Measurements from ENCODE around the gene KDM2B.

The KDM2B gene

DNA sequence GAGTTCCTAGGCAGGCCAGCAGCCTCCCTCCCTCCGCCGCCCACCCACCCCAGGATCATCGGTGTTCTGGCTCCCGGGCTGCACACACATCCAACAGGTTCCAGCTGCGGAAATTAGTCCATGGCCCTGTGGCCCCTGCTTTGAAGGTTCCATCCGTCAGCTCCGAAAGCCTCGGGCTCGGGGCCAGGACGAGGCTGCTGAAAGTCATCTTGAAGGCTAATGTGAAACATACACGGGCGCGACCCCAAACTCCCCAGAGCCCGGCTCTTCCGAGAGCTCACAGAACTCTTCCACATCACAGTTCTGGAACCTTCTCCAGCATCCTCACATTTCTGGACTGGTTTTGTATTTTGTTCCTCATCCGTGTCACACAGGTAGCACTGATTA, 19.8 kb downstream of the KDM2B start:
- DNase-seq (ENCODE audit: low read depth) = no peak

GRCh38 chr12:121560392-121561008, 20.3 kb downstream of the KDM2B start:
- no peak for DNase-seq (ENCODE audit: low read depth)

DNA sequence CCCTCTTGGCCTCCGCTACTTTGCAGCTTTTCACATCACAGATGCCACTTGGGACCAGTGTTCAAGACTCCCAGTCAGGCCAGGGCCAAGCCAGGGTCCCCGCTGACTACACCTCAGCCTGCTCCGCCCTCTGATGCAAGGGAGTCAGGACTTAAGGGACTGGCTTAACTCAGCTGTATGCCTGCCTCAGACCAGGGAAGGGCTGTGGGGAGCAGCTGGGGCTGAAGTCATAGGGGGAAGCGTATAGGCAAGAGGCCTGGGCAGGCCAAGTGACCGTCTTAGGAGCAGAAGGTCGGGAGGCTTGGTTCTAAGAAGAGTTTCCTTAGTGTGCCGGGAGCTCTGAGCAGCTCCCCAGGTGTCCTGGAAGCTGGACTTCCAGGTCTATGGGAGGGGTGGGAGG, 21.9 kb downstream of the KDM2B start:
- no peak for DNase-seq (ENCODE audit: low read depth)

DNA sequence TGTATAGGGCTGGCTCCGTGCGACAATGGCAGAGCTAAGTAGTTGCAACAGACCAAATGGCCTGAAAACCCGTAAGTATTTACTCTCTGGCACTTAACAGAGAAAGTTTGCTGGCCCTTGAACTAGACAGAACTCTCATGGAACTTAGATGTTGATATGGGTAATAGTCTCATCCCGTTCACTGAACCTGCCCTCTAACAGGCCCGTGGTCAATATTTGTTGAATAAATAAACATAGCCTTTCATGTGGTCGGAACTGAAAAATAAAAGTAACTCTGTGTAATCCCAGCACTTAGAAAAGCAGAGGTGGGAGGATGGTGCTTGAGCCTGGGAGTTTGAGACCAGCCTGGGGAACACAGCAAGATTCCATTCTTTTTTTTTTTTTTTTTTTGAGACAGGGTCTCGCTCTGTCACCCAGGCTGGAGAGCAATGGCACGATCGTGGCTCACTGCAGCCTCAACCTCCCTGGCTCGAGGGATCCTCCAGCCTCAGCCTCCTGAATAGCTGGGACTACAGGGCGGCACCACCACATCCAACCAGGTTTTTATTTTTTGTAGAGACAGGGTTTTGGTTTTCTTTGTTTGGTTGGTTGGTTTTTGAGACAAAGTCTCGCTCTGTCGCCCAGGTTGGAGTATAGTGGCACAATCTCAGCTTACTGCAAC, 29.7 kb downstream of the KDM2B start:
- no peak for DNase-seq (ENCODE audit: low read depth)

DNA sequence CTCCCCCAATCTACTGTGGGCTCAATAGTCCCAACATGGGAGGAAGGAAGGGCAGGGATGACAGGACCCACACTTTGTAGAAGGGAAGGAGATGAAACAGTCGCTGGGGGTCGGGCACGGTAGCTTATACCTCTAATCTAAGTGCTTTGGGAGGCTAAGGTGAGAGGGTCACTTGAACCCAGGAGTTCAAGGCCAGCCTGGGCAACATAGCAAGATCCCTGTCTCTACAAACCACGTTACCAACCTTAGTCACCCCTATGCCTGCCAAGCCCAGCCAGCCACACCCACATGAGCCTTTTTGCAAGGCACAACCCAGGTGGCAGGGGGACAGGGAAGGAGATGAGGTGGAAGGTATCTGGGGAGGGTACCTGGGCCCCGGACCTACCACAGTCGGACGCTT, 31.7 kb downstream of the KDM2B start:
- no peak for DNase-seq (ENCODE audit: low read depth)

- no peak for DNase-seq (ENCODE audit: low read depth)
These were observed 35.3 kb downstream of the KDM2B start for GRCh38 chr12:121545480-121545879.

- DNase-seq (ENCODE audit: low read depth) = no peak
These were observed 37.0 kb downstream of the KDM2B start for GRCh38 chr12:121543786-121544185.

- DNase-seq (ENCODE audit: low read depth) = no peak
These were observed 40.9 kb downstream of the KDM2B start for GRCh38 chr12:121539908-121540307.

DNA sequence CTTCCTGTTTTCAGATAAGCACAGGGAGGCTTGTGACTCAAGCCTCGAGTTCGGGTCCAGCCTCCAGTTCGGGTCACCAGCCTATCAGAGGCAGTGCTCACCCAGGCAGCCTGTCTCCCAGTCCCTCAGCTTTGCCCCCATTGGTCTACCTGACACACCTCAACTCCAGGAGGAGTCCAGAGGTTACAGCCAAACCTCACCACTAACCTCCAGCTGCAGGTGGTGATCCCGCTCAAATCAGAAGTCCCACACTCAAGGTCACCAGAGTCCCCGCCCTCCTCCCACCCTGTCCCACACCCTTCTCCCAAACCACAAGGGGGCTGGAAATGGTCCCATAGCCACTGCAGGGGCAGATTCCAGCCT, 42.1 kb downstream of the KDM2B start:
- no peak for DNase-seq (ENCODE audit: low read depth)

DNA sequence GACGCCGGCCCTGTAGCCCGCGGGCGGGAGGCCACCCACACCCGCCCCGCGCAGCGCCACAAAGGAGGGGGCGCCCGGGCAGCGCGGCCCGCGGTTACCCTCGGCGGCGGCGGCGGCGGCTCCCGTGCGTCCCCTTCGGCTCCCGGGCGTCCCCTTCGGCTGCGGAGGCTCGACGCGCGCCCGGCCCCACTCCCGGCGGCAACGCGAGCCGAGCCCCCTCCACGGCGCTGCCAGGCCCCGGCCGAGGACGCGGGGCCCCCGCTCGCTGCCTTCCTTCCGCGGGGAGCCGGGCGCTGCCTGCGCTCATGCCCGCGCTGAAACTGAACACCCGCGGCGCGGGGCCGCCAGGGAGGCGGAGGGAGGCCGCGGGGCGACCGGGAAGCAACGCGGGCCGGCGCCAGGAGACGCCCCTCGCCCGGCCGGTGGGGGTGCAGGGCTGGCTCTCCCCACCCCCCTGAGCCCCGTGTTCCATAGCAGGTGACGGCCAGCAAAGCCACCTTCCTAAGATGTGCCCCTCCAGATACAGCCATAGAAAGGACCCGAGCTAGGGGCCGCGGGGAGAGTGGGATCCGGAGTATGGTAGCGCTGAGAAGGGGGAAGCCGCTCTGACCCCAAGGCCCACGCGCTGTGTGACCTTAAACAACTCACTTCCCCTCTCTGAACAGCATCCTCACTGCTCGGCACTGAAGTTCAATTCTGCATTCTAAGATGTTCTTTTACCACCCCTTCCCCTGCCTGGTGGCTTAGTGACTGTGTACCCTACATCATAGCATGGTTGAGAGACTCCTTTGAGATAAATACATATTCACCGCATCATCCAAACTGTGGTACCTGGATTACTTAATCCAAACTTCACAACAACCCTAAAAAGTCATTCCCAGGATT, 42.8 kb downstream of the KDM2B start:
- peak; percentile 4 for DNase-seq (ENCODE audit: low read depth)

DNA sequence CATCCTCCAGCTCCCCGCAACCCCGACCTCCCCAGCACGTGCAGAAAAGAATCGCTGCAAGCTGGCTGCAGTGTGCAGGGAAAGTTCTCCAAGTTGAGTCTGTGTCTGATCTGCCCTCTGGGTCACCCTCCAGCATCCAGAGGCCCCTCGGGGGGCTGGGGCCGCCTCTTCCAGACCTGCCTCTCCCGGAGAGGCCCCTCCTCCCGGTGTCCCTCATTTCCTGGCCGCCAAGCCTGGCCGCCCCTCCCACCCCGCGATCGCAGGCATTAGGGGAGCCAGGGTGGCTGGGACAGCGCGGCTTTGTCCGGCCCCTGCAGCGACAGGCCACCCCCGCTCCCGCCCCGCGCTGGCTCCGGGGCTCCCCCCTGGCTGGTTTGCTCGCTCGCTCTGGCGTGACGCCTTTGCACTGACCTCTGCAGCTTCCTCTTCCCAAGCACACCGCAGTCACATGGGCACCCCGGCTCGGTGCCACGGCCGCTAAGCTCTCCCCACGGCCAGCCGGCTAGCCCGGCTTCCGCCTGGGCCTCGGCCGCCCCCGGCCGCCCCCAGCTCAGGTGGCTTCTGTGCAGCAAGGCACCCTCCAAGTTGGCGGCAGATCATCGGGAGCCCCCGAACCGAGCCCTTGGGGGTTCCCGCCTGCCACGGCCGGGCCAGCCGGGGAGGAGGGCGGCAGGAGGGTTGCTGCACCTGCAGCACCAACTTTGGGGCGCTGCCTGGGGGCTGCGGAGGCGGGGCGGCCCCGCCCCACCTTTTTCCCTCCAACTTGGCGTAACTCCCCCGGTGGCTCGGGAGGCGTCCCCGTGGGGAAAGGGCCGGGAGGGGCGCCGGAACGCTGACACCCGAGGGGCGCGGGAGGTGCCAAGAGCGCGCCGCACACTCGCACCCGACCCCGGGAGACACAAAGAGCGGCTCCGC, 43.7 kb downstream of the KDM2B start:
- DNase-seq (ENCODE audit: low read depth) = peak; percentile 22

DNA sequence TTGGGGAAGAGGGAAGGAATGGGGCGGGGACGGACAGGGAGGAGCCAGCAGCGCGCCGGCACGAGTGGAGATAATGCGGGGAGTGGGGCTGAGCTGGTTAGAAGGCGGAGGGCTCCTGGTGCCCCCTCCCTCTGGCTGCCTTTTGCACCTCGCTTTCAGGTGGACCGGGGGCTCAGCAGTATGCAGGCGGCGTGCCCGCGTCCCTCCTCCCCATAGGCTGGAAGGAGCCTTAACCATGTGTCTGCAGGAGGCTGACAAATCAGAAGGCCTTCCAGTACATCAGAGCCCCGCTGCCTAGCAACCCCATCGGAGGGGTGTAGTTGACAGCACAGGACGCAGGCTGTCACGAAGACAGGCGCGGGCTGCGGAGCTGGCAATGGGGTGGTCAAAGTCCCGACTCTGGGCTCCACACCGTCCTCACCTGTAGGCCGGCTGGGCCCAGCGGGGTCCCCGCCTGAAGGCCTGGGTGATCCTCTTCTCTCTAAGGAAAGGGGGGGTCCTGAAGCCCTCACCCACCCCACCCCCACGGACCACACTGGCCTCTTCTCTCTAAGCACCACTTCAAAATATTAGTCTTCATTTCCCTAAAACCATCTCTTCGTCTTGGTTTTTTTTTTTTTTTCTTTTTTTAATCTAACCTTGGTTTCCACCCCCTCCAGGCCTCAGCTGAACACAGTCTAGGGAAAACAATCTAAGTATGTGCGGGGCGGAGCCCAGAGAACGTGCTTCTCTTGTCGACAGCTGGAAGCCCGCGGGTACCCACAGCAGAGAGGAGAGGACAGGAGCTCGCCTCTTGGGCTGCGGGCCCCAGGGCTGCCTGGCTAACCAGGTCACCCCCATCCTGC, 44.5 kb downstream of the KDM2B start:
- DNase-seq (ENCODE audit: low read depth) = peak; percentile 5

GRCh38 chr12:121535150-121536053, 45.4 kb downstream of the KDM2B start:
- no peak for DNase-seq (ENCODE audit: low read depth)

DNA sequence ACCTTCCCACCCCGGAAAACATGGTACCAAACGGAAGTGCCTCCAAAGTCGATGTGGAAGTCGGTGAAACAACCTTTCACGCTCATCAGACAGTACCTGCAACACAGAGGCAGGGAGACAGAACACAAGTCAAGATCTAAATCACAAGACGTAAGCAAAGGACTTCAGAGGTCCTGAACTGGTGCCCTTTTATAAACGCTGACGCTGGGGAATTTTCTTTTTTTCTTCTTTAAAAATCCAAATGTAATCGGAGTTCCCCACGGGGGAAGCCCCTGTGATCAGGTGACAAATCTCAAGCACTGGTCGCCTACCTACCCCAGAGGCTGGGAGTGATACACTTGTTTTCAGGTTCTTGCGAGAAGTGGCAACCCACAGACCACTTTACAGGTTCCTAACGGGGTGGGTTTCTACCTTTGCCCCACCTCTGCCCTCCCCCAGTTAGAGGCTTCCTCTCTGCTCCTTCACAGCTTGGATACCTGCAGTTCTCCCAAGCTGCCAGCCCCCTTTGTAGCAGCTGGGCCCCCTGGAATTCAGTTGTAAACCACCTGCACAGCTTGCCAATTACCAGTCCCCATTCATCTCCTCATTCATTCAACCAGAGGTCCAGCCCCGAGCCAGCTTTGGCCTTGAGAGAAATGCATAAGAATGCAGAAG, 46.2 kb downstream of the KDM2B start:
- no peak for DNase-seq (ENCODE audit: low read depth)

- no peak for DNase-seq (ENCODE audit: low read depth)
These were observed 47.3 kb downstream of the KDM2B start for GRCh38 chr12:121533394-121534090.

GRCh38 chr12:121532503-121533393, 48.1 kb downstream of the KDM2B start:
- no peak for DNase-seq (ENCODE audit: low read depth)

DNA sequence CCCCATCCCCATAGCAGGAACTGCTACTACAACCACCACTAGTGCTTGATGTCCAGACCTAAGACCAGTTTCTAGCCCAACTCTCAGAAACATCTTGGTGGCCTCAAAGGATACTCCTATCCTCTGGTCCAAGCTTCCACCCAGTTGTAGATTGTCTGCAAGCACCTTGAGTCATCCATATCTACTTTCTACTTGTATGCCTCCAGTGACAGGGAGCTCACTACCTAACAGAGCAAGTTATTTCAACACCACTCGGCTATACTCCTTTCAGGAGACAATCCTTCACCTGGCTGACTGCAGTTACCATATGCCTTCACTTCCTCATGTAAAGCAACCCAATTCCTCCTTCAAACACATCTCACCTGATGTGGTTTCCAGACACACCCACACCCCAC, 49.5 kb downstream of the KDM2B start:
- DNase-seq (ENCODE audit: low read depth) = no peak
